Neural progenitor cell (in vitro differentiated cells): Measurements from ENCODE around the gene UTP14A. TPM values are rescaled to one million over a fixed set of nuclear protein-coding genes. Genes with fewer than 3 reads are reported as not detected.

Source experiments
- DNase-seq: peaks from one replicate; pipeline ENCODE4 v3.0.0-alpha.2; 2016; ENCODE audit warnings: low spot score
- H2AFZ ChIP-seq: fragments of 200-600 bp; sonication (generic); replicated peaks from 2 replicates; pipeline ENCODE4 v1.6.1; 2016; ENCODE audit warnings: antibody characterized with exemption
- H3F3A ChIP-seq: fragments of 200-600 bp; sonication (generic); 2 replicates; pipeline ENCODE4 v1.6.1; 2016; ENCODE audit warnings: antibody characterized with exemption, low read depth
- H3K27ac ChIP-seq: fragments of 200-600 bp; sonication (generic); 2 replicates; pipeline ENCODE4 v1.5.1; 2016; ENCODE audit warnings: mild to moderate bottlenecking
- H3K27me3 ChIP-seq: fragments of 200-600 bp; sonication (generic); 2 replicates; pipeline ENCODE4 v1.6.1; 2016; ENCODE audit warnings: mild to moderate bottlenecking, moderate library complexity
- H3K36me3 ChIP-seq: fragments of 200-600 bp; sonication (generic); 2 replicates; pipeline ENCODE4 v1.5.1; 2016
- H3K4me1 ChIP-seq: fragments of 200-600 bp; sonication (generic); 2 replicates; pipeline ENCODE4 v1.6.1; 2016; ENCODE audit warnings: mixed run types
- H3K4me2 ChIP-seq: fragments of 200-600 bp; sonication (generic); 2 replicates; pipeline ENCODE4 v1.6.1; 2016
- H3K4me3 ChIP-seq: fragments of 200-600 bp; sonication (generic); 2 replicates; pipeline ENCODE4 v1.5.1; 2016
- H3K79me2 ChIP-seq: fragments of 200-600 bp; sonication (generic); 2 replicates; pipeline ENCODE4 v1.6.1; 2016; ENCODE audit warnings: low read depth
- H3K9ac ChIP-seq: fragments of 200-600 bp; sonication (generic); 2 replicates; pipeline ENCODE4 v1.6.1; 2016
- H3K9me3 ChIP-seq: fragments of 200-600 bp; sonication (generic); 2 replicates; pipeline ENCODE4 v1.5.1; 2016; ENCODE audit warnings: low read depth
- H4K20me1 ChIP-seq: fragments of 200-600 bp; sonication (generic); 2 replicates; pipeline ENCODE4 v1.6.1; 2016; ENCODE audit warnings: low read depth
- H3K27ac Mint-ChIP-seq: 3 replicates; pipeline ENCODE4 v1.8.0; 2021; ENCODE audit warnings: mixed read lengths
- H3K27me3 Mint-ChIP-seq: 2 replicates; pipeline ENCODE4 v1.8.0; 2022; ENCODE audit warnings: low read depth, mild to moderate bottlenecking, inconsistent platforms, moderate library complexity, mixed read lengths; ENCODE audit not compliant: insufficient read depth
- H3K36me3 Mint-ChIP-seq: 3 replicates; pipeline ENCODE4 v1.8.0; 2021; ENCODE audit warnings: mixed read lengths
- H3K4me1 Mint-ChIP-seq: 3 replicates; pipeline ENCODE4 v1.8.0; 2021; ENCODE audit warnings: mixed read lengths
- H3K4me3 Mint-ChIP-seq: 3 replicates; pipeline ENCODE4 v1.8.0; 2021; ENCODE audit warnings: mild to moderate bottlenecking, moderate library complexity, mixed read lengths
- H3K9me3 Mint-ChIP-seq: 3 replicates; pipeline ENCODE4 v1.8.0; 2020; ENCODE audit warnings: mixed read lengths
- CTCF ChIP-seq: fragments of 200-600 bp; sonication (generic); IDR thresholded peaks from 2 replicates; pipeline ENCODE4 v1.5.1; 2017; ENCODE audit warnings: antibody characterized with exemption, mild to moderate bottlenecking
- EZH2 ChIP-seq: fragments of 200-600 bp; sonication (generic); IDR thresholded peaks from 2 replicates; pipeline ENCODE4 v1.6.1; 2017; ENCODE audit warnings: antibody characterized with exemption, mild to moderate bottlenecking, moderate library complexity
- EZH2phosphoT487 ChIP-seq: fragments of 200-600 bp; sonication (generic); IDR thresholded peaks from 2 replicates; pipeline ENCODE4 v1.6.1; 2017; ENCODE audit warnings: antibody characterized with exemption
- total RNA-seq: library from RNA; depleted of rRNA; stranded (reverse); fragments of >200 nt; gene quantifications from 2 replicates; pipeline ENCODE4 v1.2.3, GENCODE V29; 2015; ENCODE audit warnings: low replicate concordance

UTP14A gene
- total RNA-seq, 1 donor from 2014 or later, result 8.3 TPM

GRCh38 chrX:129930941-129931410 is 25.0 kb downstream of the UTP14A start:
- peak overlapping the region; percentile 74 for H3K4me2 ChIP-seq
- DNase-seq, result no peak
- H2AFZ ChIP-seq, result peak overlapping the region; percentile 89
- H3K36me3 Mint-ChIP-seq, result peaks cover 14% of the 10 kb centered on the region
- no peak overlapping the region for H3K27ac ChIP-seq
- peak overlapping the region; percentile 52 for H3K4me3 ChIP-seq
- no peaks in the 10 kb centered on the region for H4K20me1 ChIP-seq
- H3K27me3 ChIP-seq, result peaks cover 34% of the 10 kb centered on the region
- H3K27ac Mint-ChIP-seq, result peak overlapping the region; percentile 97
- peaks cover 4% of the 10 kb centered on the region for H3K36me3 ChIP-seq
- H3F3A ChIP-seq, result peaks cover 27% of the 10 kb centered on the region
- peak overlapping the region; percentile 95 for H3K4me3 Mint-ChIP-seq
- no peaks in the 10 kb centered on the region for H3K9me3 ChIP-seq
- peaks cover 27% of the 10 kb centered on the region for H3K27me3 Mint-ChIP-seq
- peaks cover 3% of the 10 kb centered on the region for H3K9me3 Mint-ChIP-seq
- H3K4me1 ChIP-seq, result peaks cover 8% of the 10 kb centered on the region
- H3K79me2 ChIP-seq, result no peaks in the 10 kb centered on the region
- peaks cover 16% of the 10 kb centered on the region for H3K4me1 Mint-ChIP-seq
- TF ChIP-seq EZH2, result no peak
- TF ChIP-seq CTCF, result no peak
- TF ChIP-seq EZH2phosphoT487, result no peak
- no peak overlapping the region for H3K9ac ChIP-seq

DNA sequence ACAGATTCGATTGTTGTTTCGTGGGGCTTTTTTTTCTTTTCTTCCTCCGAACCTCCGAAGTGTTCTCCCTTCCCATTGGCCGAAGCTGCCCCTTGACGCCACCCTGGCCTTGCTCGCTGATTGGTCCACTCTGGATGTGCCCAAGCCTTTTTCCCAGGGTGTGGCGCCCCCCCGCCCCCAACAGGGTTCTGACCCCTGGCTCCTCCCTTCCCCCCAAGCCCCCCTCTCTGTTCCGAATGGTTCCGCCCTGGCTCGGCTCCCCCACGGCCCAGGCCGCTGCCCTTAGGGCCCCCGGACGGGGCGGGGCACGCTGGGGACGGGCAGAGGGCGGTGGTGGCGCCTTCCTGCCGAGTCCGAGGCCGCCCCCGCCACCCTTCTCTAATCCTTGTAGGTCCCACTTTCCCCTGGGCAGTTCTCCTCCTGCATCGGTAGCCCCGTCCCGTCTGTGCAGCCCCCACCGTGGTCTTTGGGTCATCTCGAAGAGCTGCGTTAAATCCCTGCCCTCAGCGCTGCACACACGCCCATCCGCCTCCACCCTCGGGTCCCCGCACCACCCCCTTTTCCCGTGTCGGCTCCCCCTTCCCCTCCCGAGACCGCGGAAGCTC is 25.5 kb downstream of the UTP14A start:
- Mint-ChIP-seq H3K36me3 (peaks cover 11% of the 10 kb centered on the region), H3K27me3 (peaks cover 27% of the 10 kb centered on the region), H3K9me3 (peaks cover 3% of the 10 kb centered on the region), H3K4me1 (peaks cover 16% of the 10 kb centered on the region), H3K27ac (peak overlapping the region; percentile 97), H3K4me3 (peak overlapping the region; percentile 95)
- peaks cover under 1% of the 10 kb centered on the region for H3K36me3 ChIP-seq
- peaks cover 27% of the 10 kb centered on the region for H3F3A ChIP-seq
- TF ChIP-seq EZH2 (no peak), EZH2phosphoT487 (no peak), CTCF (no peak)
- H3K27ac ChIP-seq, result peak overlapping the region; percentile 33
- H3K27me3 ChIP-seq, result peaks cover 40% of the 10 kb centered on the region
- DNase-seq, result peak; percentile 93
- peak overlapping the region; percentile 89 for H2AFZ ChIP-seq
- H3K9me3 ChIP-seq, result no peaks in the 10 kb centered on the region
- peak overlapping the region; percentile 52 for H3K4me3 ChIP-seq
- H3K79me2 ChIP-seq, result no peaks in the 10 kb centered on the region
- peaks cover 8% of the 10 kb centered on the region for H3K4me1 ChIP-seq
- peak overlapping the region; percentile 74 for H3K4me2 ChIP-seq
- H3K9ac ChIP-seq, result no peak overlapping the region
- H4K20me1 ChIP-seq, result no peaks in the 10 kb centered on the region

GRCh38 chrX:129932016-129932820 is 26.3 kb downstream of the UTP14A start:
- peak overlapping the region; percentile 33 for H3K27ac ChIP-seq

More at GRCh38 chrX:129932016-129932820, 26.3 kb downstream of the UTP14A start:
- peaks cover 8% of the 10 kb centered on the region for H3K4me1 ChIP-seq
- Mint-ChIP-seq H3K4me3 (peak overlapping the region; percentile 95), H3K27me3 (peaks cover 33% of the 10 kb centered on the region), H3K4me1 (peaks cover 22% of the 10 kb centered on the region), H3K36me3 (peaks cover 7% of the 10 kb centered on the region), H3K27ac (no peak overlapping the region), H3K9me3 (peaks cover 3% of the 10 kb centered on the region)
- H3K9me3 ChIP-seq, result no peaks in the 10 kb centered on the region
- no peaks in the 10 kb centered on the region for H4K20me1 ChIP-seq
- peaks cover 27% of the 10 kb centered on the region for H3F3A ChIP-seq
- H3K79me2 ChIP-seq, result no peaks in the 10 kb centered on the region
- peaks cover 47% of the 10 kb centered on the region for H3K27me3 ChIP-seq
- H3K9ac ChIP-seq, result no peak overlapping the region
- TF ChIP-seq EZH2 (no peak), EZH2phosphoT487 (no peak), CTCF (no peak)
- H3K4me2 ChIP-seq, result peak overlapping the region; percentile 71
- DNase-seq, result peak; percentile 92
- H3K36me3 ChIP-seq, result no peaks in the 10 kb centered on the region
- peak overlapping the region; percentile 52 for H3K4me3 ChIP-seq
- H2AFZ ChIP-seq, result peak overlapping the region; percentile 72
